B cell (primary cell): Measurements from ENCODE around the gene SUSD3. TPM values are rescaled to one million over a fixed set of nuclear protein-coding genes. Genes with fewer than 3 reads are reported as not detected.

Experiments
- ATAC-seq: fragments of 200-7000 bp; cut with Tn5 transposase; one replicate; pipeline ENCODE4 v1.10.0; 2021; ENCODE audit warnings: low read depth, mild to moderate bottlenecking, moderate number of reproducible peaks, moderate library complexity
- CTCF ChIA-PET: fragments of 350-600 bp; sonication (Branson Sonifier 250); formaldehyde crosslinking; loops from one replicate; lab custom pipeline; 2021; ENCODE audit warnings: antibody characterized with exemption, inconsistent platforms; lab: Charles Lee
- POLR2A ChIA-PET: fragments of 350-600 bp; sonication (Branson Sonifier 250); formaldehyde crosslinking; loops from one replicate; lab custom pipeline; 2021; ENCODE audit warnings: antibody characterized with exemption; lab: Charles Lee
- DNase-seq: peaks from one replicate; pipeline ENCODE4 v3.0.0; 2013
- H2AFZ ChIP-seq: 2 replicates; pipeline ENCODE4 v1.6.1; 2012; ENCODE audit warnings: mild to moderate bottlenecking, low read depth, low read length; ENCODE audit not compliant: insufficient read depth, poor library complexity, severe bottlenecking
- H3K27ac ChIP-seq, 2 donors: 1 replicate in 1 of 2; 2 replicates in 1 of 2; pipeline ENCODE4 v1.5.1; 2012 to 2013; ENCODE audit warnings: low read length in 2 of 2, mild to moderate bottlenecking in 2 of 2, moderate library complexity in 1 of 2
- H3K27me3 ChIP-seq, 4 experiments: fragments of 200-600 bp in 1 of 4; sonication (generic) in 1 of 4; replicated peaks in 1 of 4; 1 replicate in 2 of 4; 2 replicates in 2 of 4; pipeline versions ENCODE4 v1.6.1 to v1.7.0; 2013 to 2016; ENCODE audit warnings: low read length in 3 of 4, mild to moderate bottlenecking in 2 of 4, mixed read lengths in 1 of 4, moderate library complexity in 1 of 4; ENCODE audit not compliant: insufficient read depth in 4 of 4, control insufficient read depth in 3 of 4; ENCODE audit errors: control extremely low read depth in 1 of 4
- H3K36me3 ChIP-seq, 2 experiments: replicated peaks in 1 of 2; 1 replicate in 1 of 2; 2 replicates in 1 of 2; pipeline versions ENCODE4 v1.6.1 to v1.7.1; 2013; ENCODE audit warnings: low read length in 1 of 2; ENCODE audit not compliant: insufficient read depth in 2 of 2, control insufficient read depth in 1 of 2; ENCODE audit errors: control extremely low read depth in 1 of 2, extremely low read depth in 1 of 2
- H3K4me1 ChIP-seq, 2 donors: fragments of 200-600 bp in 1 of 2; sonication (generic) in 1 of 2; 1 replicate in 1 of 2; 2 replicates in 1 of 2; pipeline versions ENCODE4 v1.5.1 to v1.6.1; 2013 to 2017; ENCODE audit warnings: low read length in 2 of 2; ENCODE audit not compliant: control insufficient read depth in 2 of 2, insufficient read depth in 2 of 2
- H3K4me2 ChIP-seq: replicated peaks from 2 replicates; pipeline ENCODE3; 2012; ENCODE audit warnings: mild to moderate bottlenecking, low read depth, low read length; ENCODE audit not compliant: poor library complexity, severe bottlenecking
- H3K4me3 ChIP-seq, 5 experiments: fragments of 200-600 bp in 1 of 5; sonication (generic) in 1 of 5; 1 replicate in 3 of 5; 2 replicates in 2 of 5; pipeline versions ENCODE4 v1.5.1 to v1.7.0; 2011 to 2016; ENCODE audit warnings: low read length in 4 of 5, mild to moderate bottlenecking in 4 of 5, low read depth in 2 of 5, control low read depth in 1 of 5, moderate library complexity in 1 of 5; ENCODE audit not compliant: insufficient read depth in 1 of 5; ENCODE audit errors: control extremely low read depth in 1 of 5, extremely low read depth in 1 of 5
- H3K79me2 ChIP-seq: fragments of 200-600 bp; sonication (generic); one replicate; pipeline ENCODE4 v1.6.0; 2016; ENCODE audit warnings: low read length; ENCODE audit not compliant: control insufficient read depth, insufficient read depth
- H3K9ac ChIP-seq: fragments of 200-600 bp; sonication (generic); 2 replicates; pipeline ENCODE4 v1.6.1; 2017; ENCODE audit warnings: mild to moderate bottlenecking, low read length, moderate library complexity
- H3K9me3 ChIP-seq, 3 donors: one replicate each; pipeline versions ENCODE4 v1.6.1 to v1.7.1; 2013; ENCODE audit warnings: low read length in 2 of 3; ENCODE audit not compliant: control insufficient read depth in 2 of 3, insufficient read depth in 1 of 3; ENCODE audit errors: control extremely low read depth in 1 of 3
- H4K20me1 ChIP-seq: 2 replicates; pipeline ENCODE4 v1.6.0; 2012; ENCODE audit warnings: mild to moderate bottlenecking, low read length; ENCODE audit not compliant: insufficient read depth, control insufficient read depth, poor library complexity, severe bottlenecking
- H3K27ac Mint-ChIP-seq: one replicate; pipeline ENCODE4 v1.8.0; 2021; ENCODE audit warnings: mixed read lengths
- H3K27me3 Mint-ChIP-seq: one replicate; pipeline ENCODE4 v1.8.0; 2021; ENCODE audit warnings: mixed read lengths
- H3K4me1 Mint-ChIP-seq: one replicate; pipeline ENCODE4 v1.8.0; 2021; ENCODE audit warnings: mixed read lengths
- H3K4me3 Mint-ChIP-seq: one replicate; pipeline ENCODE4 v1.8.0; 2021; ENCODE audit warnings: mixed read lengths
- H3K9me3 Mint-ChIP-seq: one replicate; pipeline ENCODE4 v1.8.0; 2022; ENCODE audit warnings: mixed read lengths; ENCODE audit not compliant: insufficient read depth
- CTCF ChIP-seq: fragments of 200-600 bp; IDR thresholded peaks from one replicate; pipeline ENCODE4 v1.8.0; 2022; ENCODE audit warnings: antibody characterized with exemption, mild to moderate bottlenecking
- EZH2 ChIP-seq: IDR thresholded peaks from 2 replicates; pipeline ENCODE4 v1.6.1; 2012; ENCODE audit warnings: borderline replicate concordance, low read depth, mild to moderate bottlenecking, moderate library complexity, low read length; ENCODE audit not compliant: insufficient read depth, poor library complexity, severe bottlenecking
- WGBS: methylation state at CpG from one replicate; pipeline ENCODE4 v1.1.5; 2013; ENCODE audit warnings: missing lambda C conversion rate; ENCODE audit not compliant: insufficient coverage; 5-methylcytosine and 5-hydroxymethylcytosine counted together
- intact Hi-C: fragments of 100-400 bp; cut with micrococcal nuclease; formaldehyde crosslinking; loops from one replicate; pipeline ENCODE4 v1.10.0; 2022
- polyA plus RNA-seq: library from polyadenylated mRNA; depleted of rRNA; stranded (reverse); fragments of >200 nt; gene quantifications from 2 replicates; pipeline ENCODE4 v1.2.3, GENCODE V29; 2012
- total RNA-seq, 2 donors: library from RNA; stranded (reverse); fragments of 120-200 nt in 1 of 2; gene quantifications; 1 replicate in 1 of 2; 2 replicates in 1 of 2; pipeline versions ENCODE4 v1.2.3 to v1.2.4, GENCODE V29; 2013 to 2022

Gene SUSD3
- total and polyA plus RNA-seq, 2 donors (not counting 1 experiment from before 2014, with no cell fraction given), result 41.0 to 85.0 TPM

- no peak overlapping the region for H3K4me2 ChIP-seq
- POLR2A ChIA-PET, result interaction anchor here (0.6 kb wide), 2 partner anchors 40 to 64 kb away, joined by 6 to 7 read pairs; no protein-coding TSS in a partner anchor
These were observed 55.9 kb downstream of the SUSD3 start for GRCh38 chr9:93114169-93114983.

More at GRCh38 chr9:93114169-93114983, 55.9 kb downstream of the SUSD3 start:
- Histone ChIP-seq H4K20me1 (peaks cover 5% of the 10 kb centered on the region), H3K79me2 (peaks cover 5% of the 10 kb centered on the region), H3K36me3 (peaks cover 0 to 9% of the 10 kb centered on the region in 2 experiments), H2AFZ (no peak overlapping the region), H3K4me1 (peaks cover 17 to 21% of the 10 kb centered on the region in 2 donors), H3K27ac (no peak overlapping the region), H3K9me3 (no peaks in the 10 kb centered on the region), H3K27me3 (no peaks in the 10 kb centered on the region), H3K9ac (no peak overlapping the region), H3K4me3 (no peak overlapping the region)
- no peak for TF ChIP-seq CTCF
- TF ChIP-seq EZH2, result no peak
- CTCF ChIA-PET, result no interaction called here
- Mint-ChIP-seq H3K4me3 (no peak overlapping the region), H3K27ac (no peak overlapping the region), H3K27me3 (no peaks in the 10 kb centered on the region), H3K4me1 (peaks cover 20% of the 10 kb centered on the region), H3K9me3 (no peaks in the 10 kb centered on the region)
- ATAC-seq, result no peak
- intact Hi-C loops, result no loop called here
- WGBS, result 85% methylated on average over 14 of the region's 17 CpGs
- no peak for DNase-seq
